Tibial artery (tissue), 4 donors: ENCODE measurements around the gene XRCC3.
A peak's percentile ranks its signal among the peaks of the same experiment; 100 is the strongest.

Source experiments
- DNase-seq, 2 donors: peaks; one replicate each; pipeline ENCODE4 v3.0.0-alpha.2; 2019
- H3K27ac ChIP-seq, 2 donors: fragments of 200-600 bp; sonication (generic) in 1 of 2; 1 replicate in 1 of 2; 2 replicates in 1 of 2; pipeline ENCODE4 v1.5.1; 2018 to 2019; ENCODE audit warnings: mild to moderate bottlenecking in 1 of 2
- H3K27me3 ChIP-seq, 2 donors: fragments of 200-600 bp; sonication (generic) in 1 of 2; one replicate each; pipeline versions ENCODE4 v1.5.1 to v1.6.0; 2016 to 2019
- H3K36me3 ChIP-seq, 3 donors: fragments of 200-600 bp; sonication (generic) in 2 of 3; one replicate each; pipeline ENCODE4 v1.5.1; 2016 to 2019; ENCODE audit warnings: mild to moderate bottlenecking in 2 of 3
- H3K4me1 ChIP-seq, 4 donors: fragments of 200-600 bp; sonication (generic) in 2 of 4; 1 replicate in 3 of 4; 2 replicates in 1 of 4; pipeline ENCODE4 v1.5.1; 2016 to 2019
- H3K4me3 ChIP-seq, 2 donors: fragments of 200-600 bp; sonication (generic) in 1 of 2; 1 replicate in 1 of 2; 2 replicates in 1 of 2; pipeline ENCODE4 v1.5.1; 2018 to 2019; ENCODE audit warnings: mild to moderate bottlenecking in 2 of 2
- H3K9me3 ChIP-seq, 3 donors: fragments of 200-600 bp; sonication (generic) in 1 of 3; one replicate each; pipeline ENCODE4 v1.5.1; 2016 to 2019
- intact Hi-C: fragments of 100-400 bp; cut with DNase I; formaldehyde crosslinking; loops from one replicate; pipeline ENCODE4 v1.15.0; 2023; ENCODE audit warnings: low total_unique reads
- TF ChIP-seq, protein P1 (sequence below), 2 experiments: fragments of 200-600 bp in 1 of 2; fragments of 450-650 bp in 1 of 2; IDR thresholded peaks; one replicate each; pipeline ENCODE4 v1.5.1; 2017 to 2019; ENCODE audit warnings: antibody characterized with exemption in 2 of 2, mild to moderate bottlenecking in 1 of 2, moderate library complexity in 1 of 2

Gene XRCC3

DNA sequence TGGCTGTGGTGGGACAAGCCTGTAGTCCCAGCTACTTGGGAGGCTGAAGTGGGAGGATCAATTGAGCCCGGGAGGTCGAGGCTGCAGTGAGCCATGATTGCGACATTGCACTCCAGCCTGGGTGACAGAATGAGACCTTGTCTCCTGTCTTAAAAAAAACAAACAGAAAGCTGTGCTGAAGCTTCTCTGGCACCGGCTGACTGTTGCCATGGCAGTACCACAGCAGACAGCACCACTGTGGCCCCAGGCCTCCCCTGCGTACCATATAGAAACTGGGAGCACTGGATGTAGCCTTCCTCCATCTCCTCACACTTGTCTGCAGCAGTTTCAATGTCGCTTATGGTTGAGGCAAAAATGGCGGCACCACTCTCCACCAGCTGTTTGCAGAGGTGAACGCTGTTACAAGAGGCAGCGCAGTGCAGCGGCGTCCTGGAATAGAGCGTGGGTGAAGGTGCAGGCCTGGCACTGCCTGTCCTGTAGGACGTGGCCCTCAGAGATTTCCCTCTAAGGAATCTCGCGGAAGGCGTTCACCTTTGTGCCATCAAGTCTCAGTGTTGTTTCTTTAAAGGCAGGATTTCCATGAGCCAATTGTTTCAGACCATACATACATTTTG, 22.3 kb upstream of the XRCC3 start:
- Histone ChIP-seq H3K36me3 (peaks cover 18 to 76% (median 47%) of the 10 kb centered on the region in 3 donors), H3K9me3 (no peaks in the 10 kb centered on the region), H3K27ac (peak overlapping the region; percentile 83 to 84), H3K27me3 (no peaks in the 10 kb centered on the region), H3K4me3 (no peak overlapping the region), H3K4me1 (peaks cover 0 to 37% (median 32%) of the 10 kb centered on the region in 4 donors)
- intact Hi-C loops = loop anchor here (10.0 kb wide), 1 partner anchor 133 kb away; no protein-coding TSS in a partner anchor
- DNase-seq = peak in 1 of 2 donors; percentile 69
- TF ChIP-seq, protein P1, sequence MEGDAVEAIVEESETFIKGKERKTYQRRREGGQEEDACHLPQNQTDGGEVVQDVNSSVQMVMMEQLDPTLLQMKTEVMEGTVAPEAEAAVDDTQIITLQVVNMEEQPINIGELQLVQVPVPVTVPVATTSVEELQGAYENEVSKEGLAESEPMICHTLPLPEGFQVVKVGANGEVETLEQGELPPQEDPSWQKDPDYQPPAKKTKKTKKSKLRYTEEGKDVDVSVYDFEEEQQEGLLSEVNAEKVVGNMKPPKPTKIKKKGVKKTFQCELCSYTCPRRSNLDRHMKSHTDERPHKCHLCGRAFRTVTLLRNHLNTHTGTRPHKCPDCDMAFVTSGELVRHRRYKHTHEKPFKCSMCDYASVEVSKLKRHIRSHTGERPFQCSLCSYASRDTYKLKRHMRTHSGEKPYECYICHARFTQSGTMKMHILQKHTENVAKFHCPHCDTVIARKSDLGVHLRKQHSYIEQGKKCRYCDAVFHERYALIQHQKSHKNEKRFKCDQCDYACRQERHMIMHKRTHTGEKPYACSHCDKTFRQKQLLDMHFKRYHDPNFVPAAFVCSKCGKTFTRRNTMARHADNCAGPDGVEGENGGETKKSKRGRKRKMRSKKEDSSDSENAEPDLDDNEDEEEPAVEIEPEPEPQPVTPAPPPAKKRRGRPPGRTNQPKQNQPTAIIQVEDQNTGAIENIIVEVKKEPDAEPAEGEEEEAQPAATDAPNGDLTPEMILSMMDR (IDR thresholded peaks at IDR 0.05) = no peak

DNA sequence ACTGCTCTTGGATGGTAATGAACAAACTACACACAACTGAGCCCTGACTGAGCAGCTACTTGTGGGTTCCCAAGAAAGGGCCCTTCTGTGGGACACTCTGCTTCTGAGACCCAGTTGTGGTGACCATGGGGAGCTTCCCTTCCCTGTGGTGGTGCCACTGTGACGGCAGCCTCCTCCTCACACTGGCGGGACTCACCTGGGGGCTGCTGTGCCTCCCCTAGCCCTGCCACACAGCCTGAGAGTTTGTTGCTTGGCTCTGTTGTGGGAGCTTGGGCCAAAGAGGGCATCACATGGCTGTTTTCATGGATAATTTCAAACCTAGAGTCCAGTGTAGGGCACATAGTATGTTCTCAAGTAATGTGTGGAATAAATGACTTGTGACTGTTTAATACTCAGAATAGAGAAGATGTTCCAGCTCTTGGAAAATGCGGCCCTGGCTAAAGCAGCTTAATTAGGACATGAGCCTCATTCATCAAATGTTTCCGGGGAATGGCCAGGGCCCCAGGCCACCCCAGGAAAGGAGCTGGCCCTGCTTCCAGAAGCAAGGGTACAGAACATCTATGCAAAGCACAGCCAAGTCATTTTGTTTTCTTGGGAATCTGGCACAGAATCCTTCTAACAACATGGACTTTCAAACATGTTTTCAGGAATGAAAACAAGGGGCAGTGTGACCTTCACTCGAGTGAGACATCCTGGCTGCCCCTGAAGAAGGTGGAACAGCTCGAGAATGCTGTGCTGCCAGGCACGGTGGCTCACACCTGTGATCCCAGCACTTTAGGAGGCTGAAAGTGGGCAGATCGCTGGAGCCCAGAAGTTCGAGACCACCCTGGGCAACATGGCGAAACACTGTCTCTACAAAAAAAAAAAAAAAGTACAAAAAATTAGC, 21.5 kb upstream of the XRCC3 start:
- peak overlapping the region; percentile 83 to 84 for H3K27ac ChIP-seq
- no peak overlapping the region for H3K4me3 ChIP-seq
- TF ChIP-seq, protein P1 (IDR thresholded peaks at IDR 0.05) = no peak
- no peaks in the 10 kb centered on the region for H3K9me3 ChIP-seq
- peaks cover 0 to 37% (median 32%) of the 10 kb centered on the region in 4 donors for H3K4me1 ChIP-seq
- H3K27me3 ChIP-seq = no peaks in the 10 kb centered on the region
- peaks cover 26 to 76% (median 54%) of the 10 kb centered on the region in 3 donors for H3K36me3 ChIP-seq
- peak; percentile 82 to 84 for DNase-seq
- intact Hi-C loops = loop anchor here (10.0 kb wide), 1 partner anchor 132 kb away; no protein-coding TSS in a partner anchor

DNA sequence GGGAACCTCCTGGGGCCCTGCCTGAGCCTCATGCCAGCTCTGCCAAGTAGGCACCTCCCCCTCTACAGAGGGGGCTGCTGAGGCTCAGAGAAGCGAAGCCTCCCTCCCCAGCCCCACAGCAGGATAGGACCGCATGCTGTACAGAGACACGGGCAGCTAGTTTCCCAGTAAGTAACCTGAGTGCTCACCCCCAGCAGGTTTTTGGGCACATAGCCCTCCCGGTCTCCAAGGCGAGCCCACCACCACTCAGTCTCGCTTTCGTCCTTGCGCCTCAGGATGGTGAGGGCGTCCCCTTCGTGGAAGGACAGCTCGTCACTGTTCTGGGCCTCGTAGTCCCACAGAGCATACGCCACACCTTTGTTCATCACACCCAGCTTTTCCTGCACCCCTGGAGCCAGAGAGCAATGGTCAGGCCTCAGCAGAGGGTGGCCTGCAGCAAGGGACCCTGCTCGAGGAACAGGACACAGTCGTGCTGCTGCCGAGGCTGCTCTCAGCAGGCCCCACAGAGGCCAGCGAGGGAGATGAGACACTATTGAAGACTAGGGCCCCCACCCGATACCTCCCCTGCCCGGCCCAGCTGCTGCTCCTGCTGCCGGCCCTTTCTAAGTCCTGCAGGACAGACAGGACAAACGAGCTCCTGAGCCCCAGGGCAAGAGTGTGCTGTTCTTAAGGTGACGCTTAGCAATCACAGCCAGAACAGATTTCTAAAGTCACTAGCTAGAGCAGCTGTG, 20.7 kb upstream of the XRCC3 start:
- no peak overlapping the region for H3K4me3 ChIP-seq
- TF ChIP-seq, protein P1 (IDR thresholded peaks at IDR 0.05) = no peak
- intact Hi-C loops = loop anchor here (10.0 kb wide), 1 partner anchor 131 kb away; no protein-coding TSS in a partner anchor
- peaks cover 29 to 76% (median 60%) of the 10 kb centered on the region in 3 donors for H3K36me3 ChIP-seq
- peaks cover 0 to 37% (median 32%) of the 10 kb centered on the region in 4 donors for H3K4me1 ChIP-seq
- peak overlapping the region; percentile 83 to 84 for H3K27ac ChIP-seq
- H3K9me3 ChIP-seq = no peaks in the 10 kb centered on the region
- DNase-seq = peak in 1 of 2 donors; percentile 64
- H3K27me3 ChIP-seq = no peaks in the 10 kb centered on the region

DNA sequence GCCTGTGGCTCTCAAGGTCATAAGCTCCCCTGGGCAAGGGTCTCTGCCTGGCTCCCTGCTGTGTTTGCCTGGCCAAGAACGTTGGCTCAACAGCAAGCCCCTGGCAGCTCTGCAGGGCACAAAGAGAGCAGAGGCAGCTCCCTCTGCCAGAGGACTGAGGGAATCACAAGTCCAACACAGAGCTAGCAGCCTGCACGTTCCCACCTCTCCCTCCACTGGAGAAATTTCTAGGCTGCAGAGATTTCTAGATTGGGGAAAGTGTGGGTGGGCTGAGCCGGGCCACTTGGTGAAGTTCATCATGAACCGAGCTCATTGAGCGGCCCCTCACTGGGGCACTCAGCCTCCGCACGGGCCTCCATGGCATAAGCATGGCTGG, 20.2 kb upstream of the XRCC3 start:
- Histone ChIP-seq H3K27me3 (no peaks in the 10 kb centered on the region), H3K36me3 (peaks cover 34 to 76% (median 61%) of the 10 kb centered on the region in 3 donors), H3K4me1 (peaks cover 0 to 41% (median 32%) of the 10 kb centered on the region in 4 donors), H3K9me3 (no peaks in the 10 kb centered on the region), H3K4me3 (no peak overlapping the region), H3K27ac (peak overlapping the region; percentile 83 to 84)
- TF ChIP-seq, protein P1 (IDR thresholded peaks at IDR 0.05) = peak in 1 of 2 experiments; percentile 22
- peak; percentile 28 to 73 for DNase-seq
- intact Hi-C loops = loop anchor here (10.0 kb wide), 1 partner anchor 131 kb away; no protein-coding TSS in a partner anchor

DNA sequence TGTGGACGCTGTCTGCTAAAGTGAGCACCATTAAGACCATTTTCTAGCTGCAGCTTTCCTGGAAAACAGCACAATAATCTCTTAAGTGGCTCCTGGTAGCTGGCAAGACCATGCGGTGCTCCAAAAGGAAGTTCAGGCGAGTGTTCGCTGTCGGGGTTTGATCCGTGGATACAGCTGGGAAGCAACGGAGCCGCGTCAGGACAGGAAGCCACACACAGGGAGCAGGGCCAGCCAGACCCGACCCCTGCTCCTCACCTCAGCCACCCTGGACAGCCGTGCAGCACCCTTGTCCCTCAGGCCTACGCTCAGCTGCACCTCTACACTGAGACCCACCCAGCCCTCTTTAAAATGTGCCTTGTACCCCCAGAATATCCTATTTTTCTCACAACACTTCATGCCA, 19.8 kb upstream of the XRCC3 start:
- Histone ChIP-seq H3K36me3 (peaks cover 38 to 76% (median 61%) of the 10 kb centered on the region in 3 donors), H3K27ac (peak overlapping the region; percentile 83 to 84), H3K9me3 (no peaks in the 10 kb centered on the region), H3K4me3 (no peak overlapping the region), H3K4me1 (peaks cover 0 to 45% (median 32%) of the 10 kb centered on the region in 4 donors), H3K27me3 (no peaks in the 10 kb centered on the region)
- TF ChIP-seq, protein P1 (IDR thresholded peaks at IDR 0.05) = no peak
- peak; percentile 19 to 68 for DNase-seq
- intact Hi-C loops = loop anchor here (10.0 kb wide), 1 partner anchor 130 kb away; no protein-coding TSS in a partner anchor
